ENCODE measurements around the gene TRAM2.

DNA sequence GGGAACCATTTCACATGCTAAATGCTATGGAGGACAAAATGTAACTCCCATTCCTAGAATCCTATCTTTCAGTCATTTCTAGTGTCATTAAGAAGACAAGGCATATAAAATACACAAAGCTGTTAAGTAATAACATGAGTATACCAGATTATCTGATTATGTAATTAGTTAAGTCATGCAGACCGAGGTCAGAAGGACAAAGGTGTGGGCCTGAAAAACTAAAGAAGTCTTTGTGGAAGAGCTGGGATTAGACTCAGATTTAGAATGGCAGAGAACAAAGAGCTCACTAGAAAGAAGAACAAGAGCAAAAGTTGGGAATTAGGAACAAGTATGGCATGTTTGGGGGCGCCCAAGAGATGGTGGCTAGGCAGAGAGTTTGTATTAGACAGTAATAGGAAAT lies 119.8 kb downstream of the TRAM2 start:
- no peak for TF ChIP-seq POLR2A (IDR thresholded peaks at IDR 0.05)
- TF ChIP-seq, protein P1, sequence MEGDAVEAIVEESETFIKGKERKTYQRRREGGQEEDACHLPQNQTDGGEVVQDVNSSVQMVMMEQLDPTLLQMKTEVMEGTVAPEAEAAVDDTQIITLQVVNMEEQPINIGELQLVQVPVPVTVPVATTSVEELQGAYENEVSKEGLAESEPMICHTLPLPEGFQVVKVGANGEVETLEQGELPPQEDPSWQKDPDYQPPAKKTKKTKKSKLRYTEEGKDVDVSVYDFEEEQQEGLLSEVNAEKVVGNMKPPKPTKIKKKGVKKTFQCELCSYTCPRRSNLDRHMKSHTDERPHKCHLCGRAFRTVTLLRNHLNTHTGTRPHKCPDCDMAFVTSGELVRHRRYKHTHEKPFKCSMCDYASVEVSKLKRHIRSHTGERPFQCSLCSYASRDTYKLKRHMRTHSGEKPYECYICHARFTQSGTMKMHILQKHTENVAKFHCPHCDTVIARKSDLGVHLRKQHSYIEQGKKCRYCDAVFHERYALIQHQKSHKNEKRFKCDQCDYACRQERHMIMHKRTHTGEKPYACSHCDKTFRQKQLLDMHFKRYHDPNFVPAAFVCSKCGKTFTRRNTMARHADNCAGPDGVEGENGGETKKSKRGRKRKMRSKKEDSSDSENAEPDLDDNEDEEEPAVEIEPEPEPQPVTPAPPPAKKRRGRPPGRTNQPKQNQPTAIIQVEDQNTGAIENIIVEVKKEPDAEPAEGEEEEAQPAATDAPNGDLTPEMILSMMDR (IDR thresholded peaks at IDR 0.05) = no peak

Measured in right lobe of liver (tissue), 4 donors.